HEK293 (cell line): ENCODE results near the gene MPDU1.

Experiments
- CTCF ChIP-seq: fragments of 450-650 bp; formaldehyde crosslinking; IDR thresholded peaks from 2 replicates; pipeline ENCODE4 v1.5.1; 2016; ENCODE audit warnings: missing biosample characterization, missing genetic modification characterization
- EGR2 ChIP-seq: fragments of 450-650 bp; formaldehyde crosslinking; IDR thresholded peaks from 2 replicates; pipeline ENCODE4 v1.5.1; 2016; ENCODE audit warnings: low read depth, missing biosample characterization, missing genetic modification characterization
- HOXA7 ChIP-seq: sonication (generic); formaldehyde crosslinking; IDR thresholded peaks from 2 replicates; pipeline ENCODE4 v1.8.1; 2022; ENCODE audit warnings: missing genetic modification reagents, borderline replicate concordance
- KLF7 ChIP-seq: fragments of 450-650 bp; formaldehyde crosslinking; IDR thresholded peaks from 2 replicates; pipeline ENCODE4 v1.5.1; 2016; ENCODE audit warnings: missing biosample characterization, missing genetic modification characterization, borderline replicate concordance
- PRDM10 ChIP-seq: fragments of 450-650 bp; formaldehyde crosslinking; IDR thresholded peaks from 2 replicates; pipeline ENCODE4 v1.5.1; 2016; ENCODE audit warnings: missing biosample characterization, missing genetic modification characterization
- PRDM4 ChIP-seq: fragments of 450-650 bp; formaldehyde crosslinking; IDR thresholded peaks from 2 replicates; pipeline ENCODE4 v1.5.1; 2017; ENCODE audit warnings: missing biosample characterization, missing genetic modification characterization
- SALL2 ChIP-seq: fragments of 450-650 bp; formaldehyde crosslinking; IDR thresholded peaks from 2 replicates; pipeline ENCODE4 v1.5.0; 2017; ENCODE audit warnings: missing biosample characterization, mild to moderate bottlenecking, missing genetic modification characterization, borderline replicate concordance
- ZBTB48 ChIP-seq: fragments of 450-650 bp; formaldehyde crosslinking; IDR thresholded peaks from 2 replicates; pipeline ENCODE4 v1.5.1; 2016; ENCODE audit warnings: missing biosample characterization, missing genetic modification characterization
- ZNF112 ChIP-seq: fragments of 450-650 bp; formaldehyde crosslinking; IDR thresholded peaks from 2 replicates; pipeline ENCODE4 v1.5.0; 2017; ENCODE audit warnings: missing biosample characterization, missing genetic modification characterization
- ZNF132 ChIP-seq: fragments of 450-650 bp; formaldehyde crosslinking; IDR thresholded peaks from 2 replicates; pipeline ENCODE4 v1.5.1; 2017; ENCODE audit warnings: missing biosample characterization, missing genetic modification characterization, borderline replicate concordance
- ZNF138 ChIP-seq: fragments of 450-650 bp; formaldehyde crosslinking; IDR thresholded peaks from 2 replicates; pipeline ENCODE4 v1.5.1; 2016; ENCODE audit warnings: missing biosample characterization, missing genetic modification characterization, borderline replicate concordance
- ZNF16 ChIP-seq: fragments of 450-650 bp; formaldehyde crosslinking; IDR thresholded peaks from 2 replicates; pipeline ENCODE4 v1.5.1; 2016; ENCODE audit warnings: low read depth, missing biosample characterization, missing genetic modification characterization
- ZNF2 ChIP-seq: fragments of 450-650 bp; formaldehyde crosslinking; IDR thresholded peaks from 2 replicates; pipeline ENCODE4 v1.5.1; 2016; ENCODE audit warnings: missing biosample characterization, missing genetic modification characterization
- ZNF24 ChIP-seq: fragments of 450-650 bp; formaldehyde crosslinking; IDR thresholded peaks from 2 replicates; pipeline ENCODE4 v1.5.1; 2016; ENCODE audit warnings: missing biosample characterization, missing genetic modification characterization
- ZNF266 ChIP-seq: fragments of 450-650 bp; formaldehyde crosslinking; IDR thresholded peaks from 2 replicates; pipeline ENCODE4 v1.5.1; 2016; ENCODE audit warnings: missing biosample characterization, missing genetic modification characterization, low read depth
- ZNF341 ChIP-seq: fragments of 450-650 bp; formaldehyde crosslinking; IDR thresholded peaks from 2 replicates; pipeline ENCODE4; 2016; ENCODE audit warnings: low read depth, missing biosample characterization, missing genetic modification characterization
- ZNF416 ChIP-seq: fragments of 450-650 bp; formaldehyde crosslinking; IDR thresholded peaks from 2 replicates; pipeline ENCODE4 v1.5.1; 2016; ENCODE audit warnings: missing biosample characterization, missing genetic modification characterization
- ZNF529 ChIP-seq: fragments of 450-650 bp; formaldehyde crosslinking; IDR thresholded peaks from 2 replicates; pipeline ENCODE4 v1.5.1; 2017; ENCODE audit warnings: missing genetic modification characterization, missing biosample characterization; ENCODE audit not compliant: insufficient replicate concordance
- ZNF548 ChIP-seq: fragments of 450-650 bp; formaldehyde crosslinking; IDR thresholded peaks from 2 replicates; pipeline ENCODE4 v1.5.1; 2016; ENCODE audit warnings: missing biosample characterization, missing genetic modification characterization
- ZNF560 ChIP-seq: fragments of 450-650 bp; formaldehyde crosslinking; IDR thresholded peaks from 2 replicates; pipeline ENCODE4 v1.5.1; 2017; ENCODE audit warnings: missing biosample characterization, missing genetic modification characterization, borderline replicate concordance
- ZNF610 ChIP-seq: fragments of 450-650 bp; formaldehyde crosslinking; IDR thresholded peaks from 2 replicates; pipeline ENCODE4 v1.5.1; 2016; ENCODE audit warnings: missing biosample characterization, missing genetic modification characterization, borderline replicate concordance
- ZNF704 ChIP-seq: fragments of 450-650 bp; formaldehyde crosslinking; IDR thresholded peaks from 2 replicates; pipeline ENCODE4 v1.5.1; 2016; ENCODE audit warnings: missing biosample characterization, missing genetic modification characterization
- ZNF747 ChIP-seq: fragments of 450-650 bp; formaldehyde crosslinking; IDR thresholded peaks from 2 replicates; pipeline ENCODE4 v1.5.1; 2016; ENCODE audit warnings: missing biosample characterization, missing genetic modification characterization
- ZNF777 ChIP-seq: fragments of 450-650 bp; formaldehyde crosslinking; IDR thresholded peaks from 2 replicates; pipeline ENCODE4 v1.5.1; 2017; ENCODE audit warnings: missing biosample characterization, missing genetic modification characterization, borderline replicate concordance
- ZNF785 ChIP-seq: fragments of 450-650 bp; formaldehyde crosslinking; IDR thresholded peaks from 2 replicates; pipeline ENCODE4 v1.5.1; 2016; ENCODE audit warnings: missing biosample characterization, missing genetic modification characterization
- ZNF791 ChIP-seq: fragments of 450-650 bp; formaldehyde crosslinking; IDR thresholded peaks from 2 replicates; pipeline ENCODE4 v1.5.1; 2016; ENCODE audit warnings: missing biosample characterization, missing genetic modification characterization
- ZNF830 ChIP-seq: fragments of 450-650 bp; IDR thresholded peaks from 2 replicates; pipeline ENCODE4 v1.5.0; 2018; ENCODE audit warnings: missing biosample characterization, missing genetic modification characterization, low read depth, mild to moderate bottlenecking, moderate library complexity
- ZSCAN30 ChIP-seq: fragments of 450-650 bp; IDR thresholded peaks from 2 replicates; pipeline ENCODE4 v1.5.1; 2018; ENCODE audit warnings: missing biosample characterization, mild to moderate bottlenecking, missing genetic modification characterization, moderate library complexity
- ZSCAN5A ChIP-seq: fragments of 450-650 bp; formaldehyde crosslinking; IDR thresholded peaks from 2 replicates; pipeline ENCODE4 v1.5.1; 2016; ENCODE audit warnings: missing biosample characterization, missing genetic modification characterization

Gene MPDU1

GRCh38 chr17:7583253-7584109, at the start of gene MPDU1 (continued):
- TF ChIP-seq ZSCAN5A (tag by site-specific recombination) (no peak), ZNF24 (tag by site-specific recombination) (peak; percentile 57), ZNF132 (tag by site-specific recombination) (no peak), EGR2 (tag by site-specific recombination) (peak; percentile 90), PRDM4 (peak; percentile 9; the same call in 1 of the 2 replicates), ZNF138 (tag by site-specific recombination) (no peak), ZNF16 (tag by site-specific recombination) (no peak), ZNF529 (tag by site-specific recombination) (no peak), ZNF112 (no peak), ZNF341 (tag by site-specific recombination) (peak; percentile 87), ZNF777 (tag by site-specific recombination) (no peak), SALL2 (tag by site-specific recombination) (no peak), ZNF610 (tag by site-specific recombination) (peak; percentile 64; the same call in 1 of the 2 replicates), ZBTB48 (tag by site-specific recombination) (peak; percentile 97), ZNF704 (tag by site-specific recombination) (no peak), ZNF791 (tag by site-specific recombination) (no peak), PRDM10 (no peak), ZNF830 (tag by site-specific recombination) (no peak), CTCF (tag by site-specific recombination) (peak; percentile 52), ZNF266 (no peak), ZNF548 (tag by site-specific recombination) (no peak), ZNF747 (no peak), ZNF2 (peak; percentile 93), ZSCAN30 (tag by site-specific recombination) (no peak; the same call in 1 of the 2 replicates), HOXA7 (no peak), ZNF785 (tag by site-specific recombination) (no peak), KLF7 (tag by site-specific recombination) (no peak), ZNF560 (tag by site-specific recombination) (no peak), ZNF416 (tag by site-specific recombination) (no peak)
